Keratinocyte (primary cell): ENCODE data around the gene SMYD2.

Source experiments
- CTCF ChIP-seq, 3 experiments: IDR thresholded peaks in 1 of 3; conservative IDR thresholded peaks in 1 of 3; optimal IDR thresholded peaks in 1 of 3; 2 replicates in 2 of 3; 3 replicates in 1 of 3; pipeline versions ENCODE3 to v1.5.1; 2011; ENCODE audit warnings: low read length in 3 of 3, mild to moderate bottlenecking in 3 of 3, moderate library complexity in 2 of 3, control low read depth in 1 of 3, inconsistent platforms in 1 of 3; ENCODE audit not compliant: insufficient read depth in 2 of 3; ENCODE audit errors: extremely low read depth in 1 of 3
- EZH2 ChIP-seq: IDR thresholded peaks from one replicate; pipeline ENCODE4 v1.6.1; 2012; ENCODE audit warnings: inconsistent platforms, mild to moderate bottlenecking, low read length, moderate library complexity

GRCh38 chr1:214264196-214264595 is 16.8 kb upstream of the SMYD2 start:
- TF ChIP-seq CTCF (optimal IDR thresholded peaks at IDR 0.05 in 1 of 3, IDR thresholded peaks at IDR 0.05 in 1 of 3, conservative IDR thresholded peaks at IDR 0.05 in 1 of 3; ENCODE audit: extremely low read depth in 1 of 3, insufficient read depth in 2 of 3, low read length in 3 of 3) = no peak
- TF ChIP-seq EZH2 = no peak
